Endothelial cell of hepatic sinusoid (primary cell): Measurements from ENCODE around the gene ADIPOQ.
"Not testable (repeated sequence)": the region's sequence is repeated elsewhere in the genome, so short reads cannot be mapped to it uniquely, and the experiment has no call there.

ENCODE experiments used
- in situ Hi-C: cut with HindIII; loops from 2 replicates; pipeline ENCODE4 v1.10.0; 2017; ENCODE audit warnings: low sequenced_read_pairs

The ADIPOQ gene

GRCh38 chr3:186896006-186896405 lies 53.5 kb downstream of the ADIPOQ start:
- in situ Hi-C loops, result no loop called here

GRCh38 chr3:186896875-186897274 lies 54.4 kb downstream of the ADIPOQ start:
- in situ Hi-C loops, result no loop called here

- in situ Hi-C loops, result no loop called here
Observed at GRCh38 chr3:186901135-186901734, 58.7 kb downstream of the ADIPOQ start.

GRCh38 chr3:186902154-186902553 lies 59.6 kb downstream of the ADIPOQ start:
- in situ Hi-C loops, result no loop called here

- in situ Hi-C loops, result no loop called here
Observed at GRCh38 chr3:186902713-186903112, 60.2 kb downstream of the ADIPOQ start.

- in situ Hi-C loops, result not testable (repeated sequence)
Observed at GRCh38 chr3:186903676-186904075, 61.2 kb downstream of the ADIPOQ start.

GRCh38 chr3:186907075-186907474 lies 64.6 kb downstream of the ADIPOQ start:
- in situ Hi-C loops, result not testable (repeated sequence)
